ENCODE data around the gene FGD3. TPM values are rescaled to one million over a fixed set of nuclear protein-coding genes. Genes with fewer than 3 reads are reported as not detected.

FGD3 gene
- total and polyA plus RNA-seq, 2 of the 8 experiments (the other 6 are each of a cell fraction or from before 2014, with no cell fraction given): 1.4 to 1.9 TPM

GRCh38 chr9:93028448-93029006 is 81.2 kb downstream of the FGD3 start:
- Histone ChIP-seq H4K91ac (replicated peaks; ENCODE audit: insufficient read length, low read length) (peak overlapping the region; percentile 73), H3K4ac (replicated peaks; ENCODE audit: insufficient read length, low read depth, low read length) (no peak overlapping the region), H2BK12ac (ENCODE audit: low read depth, low read length) (no peak overlapping the region), H4K20me1 (replicated peaks in 1 of 2; ENCODE audit: control insufficient read depth in 1 of 2, insufficient read depth in 2 of 2, low read length in 2 of 2) (peaks cover 0 to 3% of the 10 kb centered on the region in 2 experiments), H2AFZ (ENCODE audit: low read length) (no peak overlapping the region), H3K9ac (replicated peaks in 1 of 4; ENCODE audit: extremely low read depth in 1 of 4, low read depth in 3 of 4, low read length in 3 of 4) (no peak overlapping the region), H2BK15ac (ENCODE audit: low read length) (no peak overlapping the region), H2BK120ac (replicated peaks; ENCODE audit: low read depth, low read length) (no peak overlapping the region), H3K79me2 (ENCODE audit: control insufficient read depth in 1 of 2, insufficient read depth in 2 of 2, low read length in 2 of 2) (no peaks in the 10 kb centered on the region), H3K4me3 (ENCODE audit: extremely low read depth in 1 of 4, insufficient read depth in 2 of 4, low read depth in 3 of 4, low read length in 4 of 4) (no peak overlapping the region), H3K4me1 (replicated peaks in 1 of 4; ENCODE audit: control insufficient read depth in 3 of 4, insufficient read depth in 4 of 4, low read length in 3 of 4) (no peaks in the 10 kb centered on the region; a peak in 1 of 7 replicates), H3K23ac (ENCODE audit: insufficient read length) (no peak overlapping the region), H3K27ac (ENCODE audit: low read depth, low read length) (no peak overlapping the region), H2BK20ac (ENCODE audit: low read length) (no peak overlapping the region), H3K36me3 (ENCODE audit: control insufficient read depth in 2 of 4, insufficient read depth in 4 of 4, low read length in 3 of 4) (no peaks in the 10 kb centered on the region), H3K14ac (ENCODE audit: insufficient read length) (no peak overlapping the region), H2AK5ac (ENCODE audit: low read depth, low read length) (no peak overlapping the region), H4K8ac (ENCODE audit: extremely low read depth, insufficient read depth, low read length) (no peak overlapping the region), H3K9me3 (ENCODE audit: insufficient read depth in 2 of 2, low read depth in 1 of 2, low read length in 1 of 2) (no peaks in the 10 kb centered on the region), H4K5ac (ENCODE audit: insufficient read length, low read depth, low read length) (no peak overlapping the region), H3K56ac (replicated peaks; ENCODE audit: insufficient read length, low read depth, low read length) (no peak overlapping the region), H3K18ac (ENCODE audit: extremely low read depth, low read length) (no peak overlapping the region), H2BK5ac (ENCODE audit: low read depth, low read length) (no peak overlapping the region; the same call in 1 of the 2 replicates), H3K79me1 (ENCODE audit: low read depth, low read length) (no peaks in the 10 kb centered on the region), H3K27me3 (replicated peaks in 1 of 4; ENCODE audit: control insufficient read depth in 3 of 4, extremely low read depth in 1 of 4, insufficient read depth in 3 of 4, low read length in 3 of 4) (no peaks in the 10 kb centered on the region; a peak in 1 of 7 replicates), H3K4me2 (ENCODE audit: insufficient read depth in 1 of 2, low read depth in 2 of 2, low read length in 2 of 2) (no peak overlapping the region), H3K23me2 (ENCODE audit: low read depth, low read length) (peaks cover 5% of the 10 kb centered on the region; the same call in 1 of the 2 replicates)
- CTCF ChIA-PET (ENCODE audit: partially characterized antibody): interaction anchor here (0.6 to 1.2 kb wide), 2 partner anchors 13 to 81 kb away, joined by 3 read pairs; no protein-coding TSS in a partner anchor
- FAIRE-seq (no peak), DNase-seq (ENCODE audit: low read depth in 1 of 2, low spot score in 2 of 2) (no peak)
- 78% methylated on average over 6 of the region's 6 CpGs; no CpG with 5 or more reads in 1 of the 2 experiments for WGBS, 2 experiments (ENCODE audit: extremely low coverage in 1 of 2, insufficient coverage in 1 of 2, insufficient read length in 1 of 2, insufficient replicate concordance in 2 of 2, low coverage in 1 of 2, low lambda C conversion rate in 2 of 2, missing lambda C conversion rate in 1 of 2)
- POLR2A ChIA-PET (ENCODE audit: partially characterized antibody): interaction anchor here (0.7 to 1.0 kb wide), 3 partner anchors 11 to 39 kb away, joined by 3 to 4 read pairs (median 3); no protein-coding TSS in a partner anchor
- TF ChIP-seq ATF3 (IDR thresholded peaks at IDR 0.05; ENCODE audit: insufficient read depth, low read depth, low read length) (no peak), KDM5A (IDR thresholded peaks at IDR 0.05; ENCODE audit: low read length) (no peak), SAP30 (IDR thresholded peaks at IDR 0.05; ENCODE audit: insufficient read depth, insufficient replicate concordance, low read length) (no peak), POLR2A (IDR thresholded peaks at IDR 0.05; ENCODE audit: control extremely low read depth in 1 of 2, low read depth in 2 of 2, low read length in 2 of 2) (no peak), MAFK (IDR thresholded peaks at IDR 0.05; ENCODE audit: low read depth, low read length) (no peak), KDM4A (IDR thresholded peaks at IDR 0.05; ENCODE audit: low read depth, low read length, severe bottlenecking) (no peak), RFX5 (IDR thresholded peaks at IDR 0.05; ENCODE audit: borderline replicate concordance, low read depth, low read length) (no peak), POLR2AphosphoS5 (IDR thresholded peaks at IDR 0.05; ENCODE audit: low read depth, low read length) (no peak), CREB1 (IDR thresholded peaks at IDR 0.05) (no peak), HDAC2 (IDR thresholded peaks at IDR 0.05; ENCODE audit: borderline replicate concordance in 1 of 2, low read depth in 2 of 2, low read length in 2 of 2) (no peak), SIN3A (conservative IDR thresholded peaks at IDR 0.05 in 1 of 2, IDR thresholded peaks at IDR 0.05 in 1 of 2; ENCODE audit: low read depth in 1 of 2, low read length in 2 of 2) (no peak)

Data from H1 (cell line).